ENCODE data around the gene C12orf56. TPM values are rescaled to one million over a fixed set of nuclear protein-coding genes. Genes with fewer than 3 reads are reported as not detected.
A peak's percentile ranks its signal among the peaks of the same experiment; 100 is the strongest.
"Not testable (repeated sequence)": the region's sequence is repeated elsewhere in the genome, so short reads cannot be mapped to it uniquely, and the experiment has no call there.

C12orf56 gene
- total and polyA plus RNA-seq, 9 of the 15 experiments (the other 6 are each of a cell fraction or from before 2014, with no cell fraction given) = 0.40 to 4.8 (median 1.2) TPM

GRCh38 chr12:64347630-64348029, 42.9 kb downstream of the C12orf56 start:
- ATAC-seq (no peak), DNase-seq (ENCODE audit: extremely low read depth in 1 of 4, low spot score in 3 of 4) (no peak), FAIRE-seq (no peak)
- Histone ChIP-seq H3K4me2 (ENCODE audit: insufficient read depth, low read length) (no peak overlapping the region), H3K79me2 (ENCODE audit: control insufficient read depth, insufficient read depth, low read length) (no peaks in the 10 kb centered on the region), H3K27me3 (ENCODE audit: control insufficient read depth in 2 of 2, insufficient read depth in 2 of 2, low read length in 2 of 2) (no peaks in the 10 kb centered on the region), H2AFZ (ENCODE audit: low read depth, low read length) (no peak overlapping the region), H3K9me1 (ENCODE audit: control insufficient read depth, insufficient read depth, low read length) (no peaks in the 10 kb centered on the region), H3K9me3 (replicated peaks; ENCODE audit: control insufficient read depth, insufficient read depth, low read depth, low read length) (no peaks in the 10 kb centered on the region), H3K9ac (ENCODE audit: insufficient read depth in 1 of 2, low read depth in 2 of 2, low read length in 2 of 2) (no peak overlapping the region), H4K20me1 (replicated peaks; ENCODE audit: control insufficient read depth, insufficient read depth, low read length) (no peaks in the 10 kb centered on the region), H3K4me3 (no peak overlapping the region), H3K27ac (ENCODE audit: extremely low read depth, low read depth, low read length) (no peak overlapping the region), H3K36me3 (ENCODE audit: control insufficient read depth, insufficient read depth, low read length) (no peaks in the 10 kb centered on the region), H3K4me1 (replicated peaks in 1 of 2; ENCODE audit: control insufficient read depth in 2 of 2, insufficient read depth in 2 of 2, low read length in 2 of 2) (no peaks in the 10 kb centered on the region)
- in situ Hi-C loops (cut with MboI) = no loop called here
- TF ChIP-seq MAFF (IDR thresholded peaks at IDR 0.05; ENCODE audit: low read length) (peak; percentile 13; the same call in 1 of the 2 replicates), PHTF2 (CRISPR knock-in tag; IDR thresholded peaks at IDR 0.05) (no peak), CUX1 (CRISPR knock-in tag; IDR thresholded peaks at IDR 0.05) (no peak), ZNF316 (IDR thresholded peaks at IDR 0.05) (peak; percentile 55), DEAF1 (CRISPR knock-in tag; IDR thresholded peaks at IDR 0.05) (no peak), ZNF655 (CRISPR knock-in tag; IDR thresholded peaks at IDR 0.05) (no peak), C11orf30 (IDR thresholded peaks at IDR 0.05; ENCODE audit: low read depth) (peak; percentile 14; the same call in 1 of the 2 replicates)
- WGBS (ENCODE audit: insufficient coverage, low coverage, missing lambda C conversion rate) = 3% methylated on average over 2 of the region's 2 CpGs
- intact Hi-C loops (cut with micrococcal nuclease) = no loop called here
- no TSS peak for BruUV-seq (replicated peaks)
- CTCF ChIA-PET (ENCODE audit: low intra/inter-chr PET ratio) = no interaction called here
- POLR2A ChIA-PET = no interaction called here

- H3K27ac ChIP-seq (ENCODE audit: extremely low read depth, low read depth, low read length); H3K27me3 ChIP-seq (ENCODE audit: control insufficient read depth in 2 of 2, insufficient read depth in 2 of 2, low read length in 2 of 2); ATAC-seq; H3K36me3 ChIP-seq (ENCODE audit: control insufficient read depth, insufficient read depth, low read length); POLR2A ChIA-PET; H3K9me3 ChIP-seq (replicated peaks; ENCODE audit: control insufficient read depth, insufficient read depth, low read depth, low read length); DNase-seq (ENCODE audit: extremely low read depth in 1 of 4, low spot score in 3 of 4); intact Hi-C loops (cut with micrococcal nuclease); H3K9ac ChIP-seq (ENCODE audit: insufficient read depth in 1 of 2, low read depth in 2 of 2, low read length in 2 of 2); H3K4me1 ChIP-seq (replicated peaks in 1 of 2; ENCODE audit: control insufficient read depth in 2 of 2, insufficient read depth in 2 of 2, low read length in 2 of 2); H2AFZ ChIP-seq (ENCODE audit: low read depth, low read length); H4K20me1 ChIP-seq (replicated peaks; ENCODE audit: control insufficient read depth, insufficient read depth, low read length); CTCF ChIA-PET (ENCODE audit: low intra/inter-chr PET ratio); BruUV-seq (replicated peaks); H3K79me2 ChIP-seq (ENCODE audit: control insufficient read depth, insufficient read depth, low read length); H3K4me3 ChIP-seq; H3K9me1 ChIP-seq (ENCODE audit: control insufficient read depth, insufficient read depth, low read length); H3K4me2 ChIP-seq (ENCODE audit: insufficient read depth, low read length); FAIRE-seq; in situ Hi-C loops (cut with MboI): not testable (repeated sequence)
- WGBS (ENCODE audit: insufficient coverage, low coverage, missing lambda C conversion rate) = 4% methylated on average over 4 of the region's 4 CpGs
Measured at GRCh38 chr12:64344631-64345030, 45.9 kb downstream of the C12orf56 start.

Measured in K562 (cell line).